Activated CD8-positive, alpha-beta T cell treated with anti-CD3 and anti-CD28 coated beads for 36 hours (primary cell): ENCODE results near the gene CS. TPM values are rescaled to one million over a fixed set of nuclear protein-coding genes. Genes with fewer than 3 reads are reported as not detected.
"Not testable (repeated sequence)": the region's sequence is repeated elsewhere in the genome, so short reads cannot be mapped to it uniquely, and the experiment has no call there.

Source experiments
- ATAC-seq: fragments of 200-7000 bp; cut with Tn5 transposase; one replicate; pipeline ENCODE4 v1.10.0; 2021; ENCODE audit warnings: mild to moderate bottlenecking, moderate library complexity
- CTCF ChIA-PET: fragments of 350-600 bp; sonication (Branson Sonifier 250); formaldehyde crosslinking; loops from one replicate; lab custom pipeline; 2021; ENCODE audit warnings: antibody characterized with exemption; lab: Charles Lee
- POLR2A ChIA-PET: fragments of 350-600 bp; sonication (Branson Sonifier 250); formaldehyde crosslinking; loops from one replicate; lab custom pipeline; 2021; ENCODE audit warnings: antibody characterized with exemption; lab: Charles Lee
- DNase-seq: peaks from one replicate; pipeline ENCODE4 v3.0.0-alpha.2; 2020
- H3K27ac Mint-ChIP-seq: one replicate; pipeline ENCODE4 v1.8.0; 2021; ENCODE audit warnings: mild to moderate bottlenecking, mixed read lengths
- H3K27me3 Mint-ChIP-seq: one replicate; pipeline ENCODE4 v1.8.0; 2021; ENCODE audit warnings: mixed read lengths
- H3K36me3 Mint-ChIP-seq: one replicate; pipeline ENCODE4 v1.8.0; 2021; ENCODE audit warnings: low read depth, mixed read lengths
- H3K4me1 Mint-ChIP-seq: one replicate; pipeline ENCODE4 v1.8.0; 2021; ENCODE audit warnings: low read depth, mixed read lengths
- H3K4me3 Mint-ChIP-seq: one replicate; pipeline ENCODE4 v1.8.0; 2021; ENCODE audit warnings: mild to moderate bottlenecking, moderate library complexity, mixed read lengths
- H3K9me3 Mint-ChIP-seq: one replicate; pipeline ENCODE4 v1.8.0; 2021; ENCODE audit warnings: mixed read lengths
- CTCF ChIP-seq: fragments of 200-600 bp; IDR thresholded peaks from one replicate; pipeline ENCODE4 v1.8.0; 2022; ENCODE audit warnings: antibody characterized with exemption, mild to moderate bottlenecking
- intact Hi-C: fragments of 100-400 bp; cut with micrococcal nuclease; formaldehyde crosslinking; loops from one replicate; pipeline ENCODE4 v1.10.0; 2022
- total RNA-seq, 2 experiments: library from RNA; stranded (reverse); gene quantifications; one replicate each; pipeline ENCODE4 v1.2.3, GENCODE V29; 2021

Gene CS
- total RNA-seq, 2 experiments from 2014 or later: 292 to 297 TPM

- H3K36me3 Mint-ChIP-seq: peaks cover 18% of the 10 kb centered on the region
- ChIA-PET CTCF (interaction anchor here (0.7 to 5.0 kb wide), 15 partner anchors 10 to 484 kb away, joined by 3 to 40 read pairs (median 5); partner anchors contain the start of genes ANKRD52, RNF41, SMARCC2 and STAT2), POLR2A (interaction anchor here (0.6 to 3.0 kb wide), 12 partner anchors 9 to 1260 kb away, joined by 3 to 17 read pairs (median 3); partner anchors contain the start of genes ANKRD52 and STAT2)
- intact Hi-C loops: loop anchor here (5.0 kb wide), 1 partner anchor 45 kb away; the partner anchor contains the start of genes NABP2 and RNF41
- ATAC-seq (no peak), DNase-seq (peak; percentile 23)
- no peaks in the 10 kb centered on the region for H3K9me3 Mint-ChIP-seq
- H3K27me3 Mint-ChIP-seq: no peaks in the 10 kb centered on the region
- peak overlapping the region; percentile 54 for H3K27ac Mint-ChIP-seq
- TF ChIP-seq CTCF: no peak
- peak overlapping the region; percentile 93 for H3K4me3 Mint-ChIP-seq
- peaks cover 19% of the 10 kb centered on the region for H3K4me1 Mint-ChIP-seq
Observed at GRCh38 chr12:56267443-56268071, 32.6 kb downstream of the CS start.

GRCh38 chr12:56266693-56267442 lies 33.3 kb downstream of the CS start, which contains the start of gene COQ10A:
Gene COQ10A, plus strand, starts transcription at chr12:56266942. Its CDS starts 177 bp downstream, at chr12:56267119.
- TF ChIP-seq CTCF: peak; percentile 84
- Mint-ChIP-seq H3K27ac (peak within 1 kb of the TSS; percentile 91), H3K9me3 (no peaks in the 10 kb centered on the region), H3K27me3 (no peaks in the 10 kb centered on the region), H3K36me3 (peaks cover 14% of the 10 kb centered on the region), H3K4me1 (peaks cover 19% of the 10 kb centered on the region), H3K4me3 (peak within 1 kb of the TSS; percentile 93)
- ChIA-PET POLR2A (interaction anchor here (0.6 to 3.0 kb wide), 15 partner anchors 9 to 1260 kb away, joined by 3 to 17 read pairs (median 3); partner anchors contain the start of genes ANKRD52, CNPY2, RNF41 and STAT2), CTCF (interaction anchor here (0.7 to 5.0 kb wide), 17 partner anchors 9 to 221 kb away, joined by 3 to 40 read pairs (median 4); partner anchors contain the start of genes ANKRD52, RNF41, SMARCC2 and STAT2)
- DNase-seq (peak; percentile 90), ATAC-seq (peak; percentile 90)
- intact Hi-C loops: loop anchor here (5.0 kb wide), 1 partner anchor 45 kb away; the partner anchor contains the start of genes NABP2 and RNF41

DNA sequence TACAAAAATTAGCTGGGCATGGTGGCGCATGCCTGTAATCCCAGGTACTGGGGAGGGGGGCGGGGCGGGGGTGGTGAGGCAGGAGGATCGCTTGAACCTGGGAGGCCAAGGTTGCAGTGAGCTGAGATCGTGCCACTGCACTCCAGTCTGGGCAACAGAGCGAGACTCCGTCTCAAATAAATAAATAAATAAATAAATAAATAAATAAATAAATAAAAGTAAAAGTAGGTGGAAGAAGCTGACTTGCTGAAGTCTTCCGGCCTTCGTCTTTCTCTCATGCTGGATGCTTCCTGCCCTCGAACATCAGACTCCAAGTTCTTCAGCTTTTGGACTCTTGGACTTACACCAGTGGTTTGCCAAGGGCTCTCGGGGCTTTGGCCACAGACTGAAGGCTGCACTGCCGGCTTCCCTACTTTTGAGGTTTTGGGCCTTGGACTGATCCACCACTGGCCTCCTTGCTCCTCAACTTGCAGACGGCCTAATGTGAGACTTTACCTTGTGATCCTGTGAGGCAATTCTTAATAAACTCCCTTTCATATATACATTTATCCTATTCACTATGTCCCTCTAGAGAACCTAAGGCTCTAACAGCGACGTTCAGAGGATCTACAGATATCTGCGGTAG lies 34.0 kb downstream of the CS start:
- DNase-seq, ATAC-seq, H3K27me3 Mint-ChIP-seq, H3K9me3 Mint-ChIP-seq: not testable (repeated sequence)
- Mint-ChIP-seq H3K4me1 (peaks cover 19% of the 10 kb centered on the region), H3K36me3 (peaks cover 11% of the 10 kb centered on the region), H3K4me3 (peak overlapping the region; percentile 93), H3K27ac (peak overlapping the region; percentile 91)
- intact Hi-C loops: loop anchor here (5.0 kb wide), 1 partner anchor 44 kb away; the partner anchor contains the start of genes NABP2 and RNF41
- POLR2A ChIA-PET: interaction anchor here (0.6 to 3.0 kb wide), 9 partner anchors 8 to 514 kb away, joined by 3 to 17 read pairs (median 3); partner anchors contain the start of genes ANKRD52, CNPY2 and RNF41
- CTCF ChIA-PET: interaction anchor here (0.8 to 5.0 kb wide), 14 partner anchors 9 to 198 kb away, joined by 3 to 40 read pairs (median 5); partner anchors contain the start of genes ANKRD52, RNF41, STAT2 and ZC3H10

DNA sequence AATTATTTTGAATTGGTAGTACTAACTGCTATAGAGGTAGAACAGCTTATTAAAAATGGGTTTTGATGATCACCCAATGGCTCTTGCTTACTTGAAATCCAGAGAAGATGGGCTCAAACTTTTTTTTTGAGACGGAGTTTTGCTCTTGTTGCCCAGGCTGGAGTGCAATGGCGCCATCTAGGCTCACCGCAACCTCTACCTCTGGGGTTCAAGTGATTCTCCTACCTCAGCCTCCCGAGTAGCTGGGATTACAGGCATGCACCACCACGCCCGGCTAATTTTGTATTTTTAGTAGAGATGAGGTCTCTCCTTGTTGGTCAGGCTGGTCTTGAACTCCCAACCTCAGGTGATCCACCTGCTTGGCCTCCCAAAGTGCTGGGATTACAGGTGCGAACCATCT lies 37.2 kb downstream of the CS start:
- ATAC-seq, H3K4me3 Mint-ChIP-seq, H3K27me3 Mint-ChIP-seq, intact Hi-C loops, H3K9me3 Mint-ChIP-seq, H3K27ac Mint-ChIP-seq, H3K36me3 Mint-ChIP-seq: not testable (repeated sequence)
- peak; percentile 13 for TF ChIP-seq CTCF
- peak; percentile 44 for DNase-seq
- H3K4me1 Mint-ChIP-seq: peaks cover 24% of the 10 kb centered on the region
- ChIA-PET CTCF (interaction anchor here (0.6 to 1.6 kb wide), 7 partner anchors 28 to 366 kb away, joined by 3 to 4 read pairs (median 3); partner anchors contain the start of gene RNF41), POLR2A (interaction anchor here (0.6 kb wide), 1 partner anchor 453 kb away, joined by 3 read pairs; no protein-coding TSS in a partner anchor)
